SK-N-DZ (cell line): ENCODE results near the gene IL17RD.

Experiments
- DNase-seq: peaks from one replicate; pipeline ENCODE4 v3.0.0-alpha.2; 2015; ENCODE audit warnings: low spot score

The IL17RD gene

DNA sequence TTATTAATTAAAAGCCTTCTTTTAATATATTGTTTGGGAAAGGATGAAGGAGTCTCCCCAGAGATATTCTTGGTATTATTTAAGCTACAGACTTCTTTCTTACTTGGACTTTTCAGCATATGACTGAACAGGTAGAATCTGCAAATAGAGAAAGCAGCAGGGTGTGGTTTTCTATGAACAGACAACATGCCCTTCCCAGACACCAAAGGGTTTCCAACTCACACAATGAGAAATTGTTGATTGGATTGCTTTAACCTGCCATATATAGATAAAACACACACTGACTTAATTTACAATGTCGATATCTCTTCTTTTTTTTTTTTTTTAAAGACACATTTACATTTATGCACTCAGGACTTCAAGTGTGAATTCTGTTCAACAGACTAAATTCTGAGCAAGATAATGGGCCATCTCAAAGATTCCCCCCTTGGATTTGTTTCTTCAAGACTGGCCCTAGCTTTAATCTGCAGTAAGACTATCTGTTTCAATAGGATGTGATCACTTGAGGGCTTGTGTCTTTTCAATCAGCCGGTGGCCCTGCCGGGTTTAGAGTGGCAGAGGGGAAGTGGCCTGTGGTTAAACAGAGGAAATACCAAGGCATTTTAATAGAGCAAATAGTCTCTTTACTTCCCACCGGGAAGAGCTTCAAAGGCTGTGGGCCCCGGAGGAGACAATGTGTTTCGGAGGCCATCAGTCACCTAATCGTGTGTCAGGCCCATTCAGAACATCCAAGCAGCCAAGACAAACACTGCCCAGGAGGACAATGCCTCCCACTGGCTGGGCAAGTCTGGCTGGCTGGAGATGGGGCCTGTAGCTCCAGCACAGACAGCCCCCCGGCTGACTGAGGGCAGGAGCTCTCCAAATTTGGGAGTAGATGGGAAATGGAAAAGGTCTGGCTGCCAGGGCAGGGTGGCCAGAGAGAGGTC, 6.1 kb downstream of the IL17RD start:
- DNase-seq = no peak

DNA sequence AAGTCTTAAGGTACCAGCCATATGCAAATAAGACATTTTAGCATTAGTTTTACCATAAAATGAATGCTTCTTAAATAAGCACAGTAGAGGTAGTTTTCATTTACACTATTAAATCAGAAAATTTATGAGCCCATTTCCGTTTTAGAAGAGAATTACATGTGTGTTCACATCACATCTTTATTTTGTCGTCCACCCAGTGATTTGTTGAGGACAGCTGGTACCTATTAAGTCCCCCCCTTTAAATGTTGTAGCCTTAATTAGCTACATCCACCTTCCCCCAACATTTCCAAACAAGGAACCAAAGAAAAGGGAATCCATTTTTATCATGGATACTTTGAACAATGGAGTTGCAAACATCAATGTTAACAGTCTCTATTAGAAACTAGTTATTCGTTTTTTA, 6.8 kb downstream of the IL17RD start:
- no peak for DNase-seq

DNA sequence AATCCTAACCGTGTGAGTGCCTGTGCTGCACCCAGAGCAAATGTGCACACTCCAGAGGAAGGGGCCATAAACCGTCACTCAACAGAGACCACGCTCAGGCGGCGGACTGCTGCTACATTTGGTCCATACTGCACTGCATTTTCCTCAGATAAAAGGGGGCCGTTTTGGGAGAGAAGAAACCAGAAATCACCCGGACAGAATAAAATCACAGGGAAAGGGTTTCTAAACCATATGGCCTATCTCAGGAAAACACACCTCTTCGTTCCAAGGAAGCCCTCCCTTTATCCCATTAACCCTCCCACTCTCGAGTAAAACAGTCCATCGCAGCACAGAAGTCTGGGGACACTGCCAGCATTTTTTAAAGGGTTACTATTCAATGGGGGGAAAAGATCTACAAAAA, 7.6 kb downstream of the IL17RD start:
- no peak for DNase-seq

GRCh38 chr3:57155310-57155643, 9.9 kb downstream of the IL17RD start:
- no peak for DNase-seq

DNA sequence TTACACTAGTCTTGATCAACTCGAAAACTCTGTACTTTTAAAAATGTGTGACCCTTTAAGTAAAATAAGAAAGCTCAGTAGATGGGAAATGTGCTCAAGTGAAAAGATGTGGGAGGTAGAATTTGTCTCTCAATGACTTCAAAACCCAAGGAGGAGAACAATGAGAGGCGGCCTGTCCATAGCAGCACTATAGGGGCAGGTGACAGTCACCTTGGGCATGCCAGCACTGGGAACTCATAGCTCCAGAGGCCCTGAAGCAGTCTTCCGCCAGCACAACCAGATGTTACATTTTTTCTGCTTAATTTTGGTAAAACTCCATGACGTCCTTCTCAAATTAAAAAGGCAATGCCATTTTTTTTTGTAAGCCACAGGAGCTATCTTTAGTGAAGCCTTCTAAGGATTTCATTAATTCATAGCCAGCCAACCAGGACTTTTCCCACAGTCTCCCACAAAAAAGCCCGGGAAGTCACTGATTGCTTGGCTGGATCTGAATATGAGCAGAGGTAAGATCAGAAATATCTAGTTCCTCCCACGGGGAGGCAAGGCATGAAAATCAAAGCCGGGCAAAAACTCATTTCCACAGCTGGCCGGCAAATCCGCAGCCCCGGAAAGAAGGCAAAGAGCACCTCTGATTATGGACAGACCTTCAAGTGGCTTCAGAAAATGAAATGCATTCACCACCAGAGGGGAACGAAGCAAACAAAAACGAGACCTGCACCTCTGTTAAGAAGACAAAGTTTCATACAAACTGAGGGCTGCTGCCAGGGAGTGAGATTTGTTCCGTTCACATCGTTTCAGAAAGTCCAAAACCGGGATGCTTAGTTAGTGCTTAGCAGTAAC, 10.5 kb downstream of the IL17RD start:
- no peak for DNase-seq

GRCh38 chr3:57152151-57153143, 12.7 kb downstream of the IL17RD start:
- no peak for DNase-seq

GRCh38 chr3:57151749-57152148, 13.4 kb downstream of the IL17RD start:
- DNase-seq = no peak

- DNase-seq = no peak
Observed at GRCh38 chr3:57151021-57151449, 14.1 kb downstream of the IL17RD start.

GRCh38 chr3:57150113-57150581, 15.0 kb downstream of the IL17RD start:
- no peak for DNase-seq

GRCh38 chr3:57147071-57147470, 18.1 kb downstream of the IL17RD start:
- DNase-seq = no peak

DNA sequence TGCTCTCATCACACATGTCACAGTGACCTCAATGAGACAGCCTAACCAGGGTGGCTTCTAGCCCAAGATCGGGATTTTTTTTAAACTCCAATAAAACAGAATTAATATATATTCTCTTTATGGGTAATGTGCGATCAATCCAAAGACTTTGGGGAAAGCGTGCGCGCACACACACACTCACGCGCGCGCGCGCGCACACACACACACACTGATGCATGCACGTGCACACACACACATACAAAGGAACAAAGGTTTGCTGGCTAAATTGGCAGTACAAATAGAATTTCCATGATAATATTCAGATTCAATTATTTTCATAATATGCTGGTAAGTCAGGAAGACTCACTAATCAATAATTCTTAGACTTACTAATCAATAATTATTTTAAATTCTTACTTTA, 19.3 kb downstream of the IL17RD start:
- no peak for DNase-seq

DNA sequence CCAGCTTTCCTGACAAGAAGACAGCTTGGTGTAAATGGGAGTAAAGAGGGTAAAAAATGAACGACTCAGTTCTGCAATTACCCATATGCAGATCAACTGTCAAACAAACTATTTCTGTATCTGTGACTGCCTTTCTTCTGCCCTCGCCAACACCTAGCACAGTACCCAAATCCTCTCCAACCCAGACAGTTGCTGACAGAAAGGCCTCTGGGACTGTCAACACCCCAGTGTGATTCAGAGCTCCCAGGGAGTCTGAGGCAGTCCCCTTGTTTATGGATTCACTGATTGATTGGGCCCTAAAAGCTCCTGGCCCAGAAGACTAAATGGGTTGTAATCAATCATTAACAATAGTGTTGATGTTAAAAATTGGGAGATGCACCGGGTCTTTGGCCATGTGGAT, 20.2 kb downstream of the IL17RD start:
- no peak for DNase-seq

GRCh38 chr3:57143886-57144459, 21.2 kb downstream of the IL17RD start:
- no peak for DNase-seq

- no peak for DNase-seq
Observed at GRCh38 chr3:57142411-57142723, 22.8 kb downstream of the IL17RD start.

DNA sequence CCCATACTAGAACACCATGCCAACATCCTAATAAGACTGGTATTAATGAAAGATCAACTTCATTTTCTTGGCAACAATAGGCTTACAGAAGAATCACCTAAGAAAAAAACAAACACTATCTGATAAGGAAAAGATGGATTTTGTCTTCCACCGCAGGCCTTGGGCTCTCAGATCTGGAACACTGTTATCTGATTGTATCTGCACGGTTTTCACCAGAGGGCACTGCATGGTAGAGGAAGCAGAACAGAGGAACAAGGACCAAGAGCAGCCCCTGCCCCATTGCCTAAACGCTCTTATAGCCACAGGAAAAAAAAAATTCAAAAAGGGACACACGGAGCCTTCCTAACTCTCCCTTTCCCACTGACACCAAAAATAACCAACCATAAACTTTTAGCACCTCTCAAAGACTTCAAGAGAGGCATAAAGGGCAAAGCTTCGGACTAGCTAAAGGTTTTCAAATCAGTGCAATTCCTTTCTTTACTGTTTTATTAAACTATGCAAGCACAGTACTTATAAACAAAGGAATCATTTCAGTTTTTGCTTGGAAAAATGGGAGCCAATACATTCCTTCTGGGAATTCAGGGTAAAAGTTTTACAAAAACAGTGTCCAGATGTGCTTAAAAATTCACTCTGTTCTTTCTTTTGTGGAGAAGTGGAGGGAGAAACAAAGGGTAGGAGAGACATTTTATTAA, 23.3 kb downstream of the IL17RD start:
- DNase-seq = peak; percentile 46

- DNase-seq = no peak
Observed at GRCh38 chr3:57140894-57141293, 24.3 kb downstream of the IL17RD start.

DNA sequence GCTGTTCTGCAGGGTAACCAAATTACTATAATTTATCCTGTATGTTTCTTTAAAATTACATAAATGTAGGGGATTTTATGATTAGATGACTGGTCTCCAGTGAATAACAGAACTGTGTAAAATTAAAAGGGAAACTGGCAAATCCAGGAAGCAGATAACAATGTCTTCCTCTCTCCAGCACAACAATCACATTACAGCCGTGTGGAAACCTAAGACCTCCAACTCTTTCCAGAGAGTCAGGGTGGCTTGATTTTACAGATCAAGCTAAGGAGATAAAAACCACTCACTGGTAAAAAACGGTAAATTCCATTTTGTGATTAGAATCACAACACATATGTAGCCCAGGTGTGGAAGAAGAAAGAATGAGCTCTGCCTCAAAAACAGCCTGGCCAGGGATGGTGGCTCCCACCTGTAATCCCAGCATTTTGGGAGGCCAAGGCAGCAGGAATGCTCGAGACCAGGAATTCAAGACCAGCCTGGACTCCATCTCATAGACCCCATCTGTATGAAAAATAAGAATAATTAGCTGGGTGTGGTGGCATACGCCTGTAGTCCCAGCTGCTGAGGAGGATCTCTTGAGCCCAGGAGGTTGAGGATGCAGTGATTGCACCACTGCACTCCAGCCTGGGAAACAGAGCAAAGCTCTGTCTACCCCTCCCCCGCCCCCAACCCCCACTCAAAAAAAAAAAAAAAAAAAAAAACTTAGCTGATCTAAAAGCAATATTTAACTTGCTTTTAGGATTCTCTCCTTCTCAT, 29.0 kb downstream of the IL17RD start:
- peak; percentile 36 for DNase-seq

DNA sequence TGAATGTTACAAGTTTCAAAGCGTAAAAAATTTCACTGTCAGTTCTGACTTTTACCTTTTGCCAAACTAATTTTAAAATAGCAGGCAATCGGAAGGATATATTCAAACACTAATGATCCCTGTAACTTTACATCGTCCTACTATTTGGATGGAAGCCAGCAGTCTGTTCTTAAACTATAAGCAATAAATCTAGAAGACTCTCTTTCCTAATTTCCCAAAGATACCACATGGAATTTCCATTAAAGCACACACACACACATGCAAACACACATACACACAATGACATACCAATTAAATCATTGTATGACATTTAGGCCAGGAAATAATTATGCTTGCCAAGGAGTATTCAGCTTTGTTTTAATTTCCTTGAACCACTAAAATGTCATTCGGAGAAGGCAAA, 32.0 kb downstream of the IL17RD start:
- no peak for DNase-seq

- no peak for DNase-seq
Observed at GRCh38 chr3:57132674-57133073, 32.5 kb downstream of the IL17RD start.

DNA sequence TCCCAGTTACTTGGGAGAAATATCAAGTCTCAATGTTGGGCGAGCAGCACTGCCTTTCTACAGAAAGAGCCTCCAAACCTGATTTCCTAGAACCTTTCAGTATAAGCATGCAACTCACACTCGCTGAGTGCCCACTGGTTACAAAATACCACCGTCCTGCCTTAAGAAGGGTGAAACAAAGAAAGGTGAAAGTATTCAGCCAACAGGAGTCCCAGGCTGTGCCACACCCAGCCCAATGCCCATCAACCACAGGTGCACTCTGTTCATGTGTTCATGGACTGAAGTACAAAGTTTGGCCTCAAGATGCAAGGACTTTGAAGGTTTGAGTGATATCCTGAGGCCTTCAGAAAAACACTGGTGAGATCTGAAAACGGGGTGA, 34.0 kb downstream of the IL17RD start:
- DNase-seq = no peak
